OCI-LY1 (cell line): Measurements from ENCODE around the gene PRR13.
A peak's percentile ranks its signal among the peaks of the same experiment; 100 is the strongest.

Experiments
- H2AFZ ChIP-seq: fragments of 200-600 bp; sonication (generic), shearing (Covaris generic); 2 replicates; pipeline ENCODE4 v1.6.0; 2014; ENCODE audit warnings: antibody characterized with exemption, mild to moderate bottlenecking, low read length
- H3F3A ChIP-seq: fragments of 200-600 bp; sonication (generic), shearing (Covaris generic); 2 replicates; pipeline ENCODE4 v1.6.0; 2014; ENCODE audit warnings: mild to moderate bottlenecking, antibody characterized with exemption, low read length, moderate library complexity; ENCODE audit not compliant: insufficient read depth
- H3K27ac ChIP-seq: fragments of 200-600 bp; sonication (generic); 2 replicates; pipeline ENCODE4 v1.5.1; 2014; ENCODE audit warnings: low read length, mixed run types, mild to moderate bottlenecking, low read depth; ENCODE audit not compliant: poor library complexity, severe bottlenecking
- H3K27me3 ChIP-seq: fragments of 200-600 bp; sonication (generic); 2 replicates; pipeline ENCODE4 v1.6.0; 2014; ENCODE audit warnings: antibody characterized with exemption, mild to moderate bottlenecking, low read length, moderate library complexity; ENCODE audit not compliant: insufficient read depth
- H3K36me3 ChIP-seq: fragments of 200-600 bp; sonication (generic); 2 replicates; pipeline ENCODE4 v1.6.1; 2014; ENCODE audit warnings: mild to moderate bottlenecking, antibody characterized with exemption, low read length, moderate library complexity, mixed read lengths; ENCODE audit not compliant: insufficient read depth
- H3K4me1 ChIP-seq: fragments of 200-600 bp; sonication (generic); 2 replicates; pipeline ENCODE4 v1.5.1; 2014; ENCODE audit warnings: mild to moderate bottlenecking, low read length, moderate library complexity; ENCODE audit not compliant: insufficient read depth, severe bottlenecking
- H3K4me2 ChIP-seq: fragments of 200-600 bp; sonication (generic), shearing (Covaris generic); 2 replicates; pipeline ENCODE4 v1.6.1; 2014; ENCODE audit warnings: low read length
- H3K4me3 ChIP-seq: fragments of 200-600 bp; sonication (generic); 2 replicates; pipeline ENCODE4 v1.5.1; 2014; ENCODE audit warnings: low read length, low read depth, mild to moderate bottlenecking, mixed read lengths; ENCODE audit not compliant: poor library complexity, severe bottlenecking
- H3K79me2 ChIP-seq: fragments of 200-600 bp; shearing (Covaris generic); 2 replicates; pipeline ENCODE4 v1.6.1; 2016; ENCODE audit warnings: mixed run types, low read length, mixed read lengths; ENCODE audit not compliant: insufficient read depth
- H3K9ac ChIP-seq: fragments of 200-600 bp; sonication (generic), shearing (Covaris generic); 2 replicates; pipeline ENCODE4 v1.6.1; 2014; ENCODE audit warnings: mild to moderate bottlenecking, low read length, mixed read lengths
- H3K9me2 ChIP-seq: fragments of 200-600 bp; sonication (generic), shearing (Covaris generic); 2 replicates; pipeline ENCODE4 v1.6.1; 2014; ENCODE audit warnings: low read depth, mild to moderate bottlenecking, low read length, mixed read lengths
- H3K9me3 ChIP-seq: fragments of 200-600 bp; shearing (Covaris generic); 2 replicates; pipeline ENCODE4 v1.6.1; 2014; ENCODE audit warnings: low read length, mixed read lengths
- H4K20me1 ChIP-seq: fragments of 200-600 bp; sonication (generic), shearing (Covaris generic); 2 replicates; pipeline ENCODE4 v1.6.0; 2016; ENCODE audit warnings: mild to moderate bottlenecking, low read length; ENCODE audit not compliant: insufficient read depth
- EZH2 ChIP-seq: fragments of 200-600 bp; sonication (generic), shearing (Covaris generic); IDR thresholded peaks from 2 replicates; pipeline ENCODE4 v1.8.0; 2017; ENCODE audit warnings: borderline replicate concordance, mixed run types, mild to moderate bottlenecking, antibody characterized with exemption, low read length, moderate library complexity, mixed read lengths
- TF ChIP-seq, protein P1 (sequence below): fragments of 200-600 bp; sonication (generic), shearing (Covaris generic); IDR thresholded peaks from 2 replicates; pipeline ENCODE4 v1.5.1; 2017; ENCODE audit warnings: mild to moderate bottlenecking, antibody characterized with exemption, low read length, moderate library complexity, mixed read lengths

PRR13 gene

DNA sequence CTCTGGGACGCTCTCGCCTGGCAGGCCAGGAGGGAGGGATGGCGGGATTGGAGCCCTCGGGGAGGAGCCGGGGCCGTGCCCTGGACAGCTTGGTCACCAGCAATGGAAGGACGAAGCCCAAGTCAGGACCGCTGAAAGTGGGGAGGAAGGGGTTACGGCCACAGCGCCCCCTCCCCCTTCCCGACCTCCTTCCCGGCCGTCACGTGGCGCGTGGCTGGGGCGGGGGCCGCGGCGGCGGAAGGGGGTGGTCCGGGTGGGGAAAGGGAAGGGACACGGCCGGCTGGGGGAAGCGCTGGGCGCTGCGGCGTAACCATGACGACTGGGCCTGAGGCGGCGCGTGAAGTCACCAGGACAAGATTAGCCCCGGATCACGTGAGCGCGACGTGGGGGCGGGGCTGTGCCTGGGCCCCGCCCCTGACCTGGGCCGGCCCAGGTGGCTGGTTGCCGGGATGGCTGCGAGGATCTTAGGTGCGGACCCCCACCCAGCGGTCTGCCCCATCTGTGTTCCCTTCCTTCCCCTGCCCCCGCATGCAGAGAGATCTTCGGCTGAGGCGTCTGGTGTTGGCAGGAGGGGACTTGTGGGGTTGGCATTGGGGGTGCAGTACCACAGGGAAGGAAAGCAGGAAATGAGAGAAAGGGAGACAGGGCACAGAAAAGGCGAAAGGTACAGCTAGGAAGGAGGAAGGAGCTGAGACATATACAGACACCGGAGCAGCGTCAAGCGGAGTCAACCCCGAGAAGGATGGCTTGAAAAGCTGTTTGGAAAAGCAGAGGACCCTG, 51.5 kb downstream of the PRR13 start:
- Histone ChIP-seq H3K4me1 (peaks cover 20% of the 10 kb centered on the region), H3K9ac (peak overlapping the region; percentile 72), H3K27me3 (no peaks in the 10 kb centered on the region; the same call in 1 of the 2 replicates), H3F3A (no peaks in the 10 kb centered on the region; the same call in 1 of the 2 replicates), H3K4me3 (peak overlapping the region; percentile 64), H3K9me2 (no peaks in the 10 kb centered on the region), H3K9me3 (no peaks in the 10 kb centered on the region), H3K36me3 (no peaks in the 10 kb centered on the region; the same call in 1 of the 2 replicates), H4K20me1 (no peaks in the 10 kb centered on the region), H2AFZ (peak overlapping the region; percentile 51; the same call in 1 of the 2 replicates), H3K79me2 (no peaks in the 10 kb centered on the region), H3K27ac (no peak overlapping the region), H3K4me2 (peak overlapping the region; percentile 90)
- TF ChIP-seq, protein P1, sequence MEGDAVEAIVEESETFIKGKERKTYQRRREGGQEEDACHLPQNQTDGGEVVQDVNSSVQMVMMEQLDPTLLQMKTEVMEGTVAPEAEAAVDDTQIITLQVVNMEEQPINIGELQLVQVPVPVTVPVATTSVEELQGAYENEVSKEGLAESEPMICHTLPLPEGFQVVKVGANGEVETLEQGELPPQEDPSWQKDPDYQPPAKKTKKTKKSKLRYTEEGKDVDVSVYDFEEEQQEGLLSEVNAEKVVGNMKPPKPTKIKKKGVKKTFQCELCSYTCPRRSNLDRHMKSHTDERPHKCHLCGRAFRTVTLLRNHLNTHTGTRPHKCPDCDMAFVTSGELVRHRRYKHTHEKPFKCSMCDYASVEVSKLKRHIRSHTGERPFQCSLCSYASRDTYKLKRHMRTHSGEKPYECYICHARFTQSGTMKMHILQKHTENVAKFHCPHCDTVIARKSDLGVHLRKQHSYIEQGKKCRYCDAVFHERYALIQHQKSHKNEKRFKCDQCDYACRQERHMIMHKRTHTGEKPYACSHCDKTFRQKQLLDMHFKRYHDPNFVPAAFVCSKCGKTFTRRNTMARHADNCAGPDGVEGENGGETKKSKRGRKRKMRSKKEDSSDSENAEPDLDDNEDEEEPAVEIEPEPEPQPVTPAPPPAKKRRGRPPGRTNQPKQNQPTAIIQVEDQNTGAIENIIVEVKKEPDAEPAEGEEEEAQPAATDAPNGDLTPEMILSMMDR, result no peak; the same call in 1 of the 2 replicates
- no peak for TF ChIP-seq EZH2

DNA sequence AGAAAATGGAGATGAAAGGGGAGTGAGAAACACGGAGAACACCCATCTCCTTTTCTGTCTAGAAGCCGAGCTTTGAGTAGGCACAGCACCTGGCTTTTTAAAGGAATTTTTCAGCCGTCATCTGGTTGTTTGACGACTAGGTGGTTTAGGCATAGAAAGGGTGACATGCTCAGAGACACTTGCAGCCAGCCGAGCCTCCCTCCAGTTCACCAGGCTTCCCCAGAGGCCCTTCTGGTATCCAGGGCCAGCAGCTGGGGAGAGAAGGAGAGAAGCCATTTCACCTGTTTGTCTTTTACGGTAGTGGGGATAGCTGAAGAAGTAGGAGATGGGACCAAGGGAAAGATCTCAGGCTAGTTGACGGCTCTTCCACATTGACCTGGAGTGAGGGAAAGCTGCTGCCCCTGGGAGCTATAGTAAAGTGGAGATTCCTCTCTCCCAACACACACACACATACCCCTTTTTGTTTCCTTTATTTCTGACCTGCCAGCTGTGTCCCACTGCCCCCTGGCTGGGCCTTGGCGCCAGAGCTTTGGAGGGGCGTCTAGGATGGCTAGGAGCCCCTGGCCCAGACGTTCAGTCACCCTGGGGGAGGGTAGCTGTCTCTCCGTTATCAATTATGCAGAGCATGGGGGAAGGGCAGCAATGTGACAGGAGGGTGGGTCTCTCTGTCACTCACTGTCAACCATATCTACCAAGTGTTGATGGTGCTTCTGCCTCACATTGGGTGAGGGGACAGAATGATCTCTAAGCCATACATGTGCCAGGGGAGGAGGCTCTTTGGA, 52.3 kb downstream of the PRR13 start:
- H3K79me2 ChIP-seq, result no peaks in the 10 kb centered on the region
- peak overlapping the region; percentile 64 for H3K4me3 ChIP-seq
- H2AFZ ChIP-seq, result peak overlapping the region; percentile 51; the same call in 1 of the 2 replicates
- peak overlapping the region; percentile 90 for H3K4me2 ChIP-seq
- no peaks in the 10 kb centered on the region; the same call in 1 of the 2 replicates for H3K27me3 ChIP-seq
- H3K4me1 ChIP-seq, result peaks cover 20% of the 10 kb centered on the region
- peak overlapping the region; percentile 72 for H3K9ac ChIP-seq
- TF ChIP-seq, protein P1, result no peak
- TF ChIP-seq EZH2, result no peak
- no peaks in the 10 kb centered on the region for H3K9me3 ChIP-seq
- no peaks in the 10 kb centered on the region for H3K36me3 ChIP-seq
- no peaks in the 10 kb centered on the region; the same call in 1 of the 2 replicates for H3F3A ChIP-seq
- no peaks in the 10 kb centered on the region for H3K9me2 ChIP-seq
- no peaks in the 10 kb centered on the region for H4K20me1 ChIP-seq
- no peak overlapping the region for H3K27ac ChIP-seq
